ENCODE results near the gene SLC4A4. TPM values are rescaled to one million over a fixed set of nuclear protein-coding genes. Genes with fewer than 3 reads are reported as not detected.

The SLC4A4 gene
- total RNA-seq, 1 experiment from 2014 or later = 0.92 TPM

- H2AK5ac ChIP-seq (ENCODE audit: insufficient read length, low read length) = no peak overlapping the region
- Mint-ChIP-seq H3K36me3 (ENCODE audit: insufficient read depth in 1 of 3, low read depth in 3 of 3) (0 out of 7 replicates have a peak, but pooled peaks cover 0 to 2% (median 0%) of the 10 kb centered on the region in 3 experiments), H3K4me1 (no peaks in the 10 kb centered on the region), H3K9me3 (peaks cover 7 to 8% of the 10 kb centered on the region in 2 experiments; a peak in 3 of 5 replicates), H3K27me3 (ENCODE audit: low read depth) (no peaks in the 10 kb centered on the region), H3K27ac (0 out of 7 replicates have a peak overlapping the region, but pooled peaks of 1 of the 3 experiments have one; percentile 37), H3K4me3 (no peak overlapping the region)
- no peak for TF ChIP-seq CTCF (conservative IDR thresholded peaks at IDR 0.05)
- no peak overlapping the region for H3K27ac ChIP-seq (ENCODE audit: insufficient read length, low read depth, low read length)
- no peak overlapping the region for H4K91ac ChIP-seq (ENCODE audit: insufficient read length, low read depth, low read length)
- no peaks in the 10 kb centered on the region for H3K79me2 ChIP-seq (ENCODE audit: insufficient read depth, low read length)
- no peak overlapping the region for H3K14ac ChIP-seq (ENCODE audit: insufficient read depth, low read length)
- H3K9me3 ChIP-seq (ENCODE audit: control insufficient read depth, low read depth, low read length) = no peaks in the 10 kb centered on the region
- no peaks in the 10 kb centered on the region for H3K23me2 ChIP-seq (ENCODE audit: insufficient read length, low read depth, low read length, poor library complexity, severe bottlenecking)
- H3K79me1 ChIP-seq (ENCODE audit: insufficient read depth, low read depth, low read length, poor library complexity, severe bottlenecking) = no peaks in the 10 kb centered on the region
- no peaks in the 10 kb centered on the region for H3K27me3 ChIP-seq (ENCODE audit: insufficient read depth, low read length)
- no peak overlapping the region for H3K4ac ChIP-seq (ENCODE audit: low read depth, low read length)
- H3K9ac ChIP-seq (ENCODE audit: extremely low read depth, insufficient read length, low read length) = no peak overlapping the region
- H2BK5ac ChIP-seq (ENCODE audit: insufficient read length, low read length) = no peak overlapping the region
- no peaks in the 10 kb centered on the region for H3K4me1 ChIP-seq (ENCODE audit: insufficient read depth, low read length)
- no peak overlapping the region for H2BK15ac ChIP-seq (ENCODE audit: low read depth, low read length)
- no peak overlapping the region for H3K56ac ChIP-seq (ENCODE audit: insufficient read length, low read depth, low read length)
- DNase-seq = no peak
- H2BK12ac ChIP-seq (ENCODE audit: insufficient read length, low read depth, low read length) = no peak overlapping the region
- no peak overlapping the region for H2BK20ac ChIP-seq (ENCODE audit: low read depth, low read length, poor library complexity, severe bottlenecking)
- no peak overlapping the region for H3K4me2 ChIP-seq (ENCODE audit: insufficient read depth, insufficient read length, low read length)
- H3K23ac ChIP-seq (ENCODE audit: insufficient read length, low read depth, low read length) = no peak overlapping the region
- no peaks in the 10 kb centered on the region for H4K20me1 ChIP-seq (ENCODE audit: control insufficient read depth, insufficient read depth, insufficient read length)
- no peak overlapping the region for H2BK120ac ChIP-seq (ENCODE audit: low read depth, low read length, poor library complexity, severe bottlenecking)
- no peak overlapping the region for H3K18ac ChIP-seq (ENCODE audit: insufficient read length, low read depth, low read length)
- no CpG with 5 or more reads among the region's 2 CpGs for WGBS (ENCODE audit: extremely low coverage, insufficient read length, low lambda C conversion rate)
- no peak overlapping the region for H4K8ac ChIP-seq (replicated peaks; ENCODE audit: insufficient read length, low read depth, low read length)
- no peak overlapping the region for H3T11ph ChIP-seq (ENCODE audit: low read length)
- H4K5ac ChIP-seq (ENCODE audit: insufficient read length, low read depth, low read length) = no peak overlapping the region
- H2AFZ ChIP-seq (ENCODE audit: low read length) = no peak overlapping the region
These were observed 91.8 kb downstream of the SLC4A4 start for GRCh38 chr4:71430609-71431008.

Data from H9 (cell line).